Adrenal gland (tissue), 5 donors: ENCODE results near the gene CRYBG3.

ENCODE experiments used
- CTCF ChIP-seq, 6 experiments: fragments of 450-650 bp in 4 of 6; fragments of 200-600 bp in 2 of 6; sonication (generic) in 1 of 6; IDR thresholded peaks; 1 replicate in 5 of 6; 2 replicates in 1 of 6; pipeline versions ENCODE4 v1.5.1 to v1.8.0; 2016 to 2021; ENCODE audit warnings: antibody characterized with exemption in 6 of 6, mild to moderate bottlenecking in 2 of 6, moderate library complexity in 1 of 6
- POLR2A ChIP-seq, 2 donors: fragments of 450-650 bp; IDR thresholded peaks; one replicate each; pipeline ENCODE4 v1.6.1; 2017; ENCODE audit warnings: antibody characterized with exemption in 2 of 2, mild to moderate bottlenecking in 2 of 2, moderate library complexity in 1 of 2
- donor health status: DM: no; HTN: no; CAD: no.

- TF ChIP-seq CTCF (IDR thresholded peaks at IDR 0.05) (no peak), POLR2A (IDR thresholded peaks at IDR 0.05) (no peak)
Measured at GRCh38 chr3:97968376-97968775, 146.6 kb downstream of the CRYBG3 start.
